Mucosa of descending colon (tissue), 3 donors: ENCODE results near the gene SPACA4. TPM values are rescaled to one million over a fixed set of nuclear protein-coding genes. Genes with fewer than 3 reads are reported as not detected.

Experiments used
- ATAC-seq: fragments of 200-7000 bp; cut with Tn5 transposase; one replicate; pipeline ENCODE4 v1.9.1; 2020; ENCODE audit warnings: mild to moderate bottlenecking, moderate library complexity
- DNase-seq, 3 donors: peaks; one replicate each; pipeline ENCODE4 v3.0.0-alpha.2; 2020
- H3K36me3 ChIP-seq: fragments of 200-600 bp; one replicate; pipeline ENCODE4 v1.8.0; 2021; ENCODE audit warnings: low read depth, mild to moderate bottlenecking
- H3K4me1 ChIP-seq: fragments of 200-600 bp; one replicate; pipeline ENCODE4 v1.8.0; 2021; ENCODE audit warnings: low read depth, mild to moderate bottlenecking
- H3K4me3 ChIP-seq: fragments of 200-600 bp; one replicate; pipeline ENCODE4 v1.8.0; 2021; ENCODE audit warnings: mild to moderate bottlenecking
- H3K9me3 ChIP-seq: fragments of 200-600 bp; one replicate; pipeline ENCODE4 v1.8.0; 2021; ENCODE audit warnings: mild to moderate bottlenecking
- intact Hi-C, 2 donors: fragments of 100-400 bp; cut with DNase I in 1 of 2; cut with micrococcal nuclease in 1 of 2; formaldehyde crosslinking; loops; one replicate each; pipeline versions ENCODE4 v1.11.0 to v1.11.1; 2022; cut with DNase I, micrococcal nuclease
- total RNA-seq, 3 donors: library from RNA; stranded (reverse); fragmentation: NEBNext Ultra II Directional in 2 of 3; extraction: Animal tissue kit (Norgen Biotek cat#: 25700) in 2 of 3; gene quantifications; one replicate each; pipeline versions ENCODE4 v1.2.1 to v1.2.4, GENCODE V29; 2021 to 2023
- TF ChIP-seq, protein P1 (sequence below): fragments of 200-600 bp; IDR thresholded peaks from one replicate; pipeline ENCODE4 v1.8.0; 2022; ENCODE audit warnings: antibody characterized with exemption, mild to moderate bottlenecking
- donor health status: DM: no; HTN: no; CAD: no; lungs with moderate emphysema.
- donor health status: DM: no; HTN: no; CAD: no.
- donor health status: DM: no; HTN: yes; CAD: no.

Gene SPACA4
- total RNA-seq, 3 donors from 2014 or later: not detected

DNA sequence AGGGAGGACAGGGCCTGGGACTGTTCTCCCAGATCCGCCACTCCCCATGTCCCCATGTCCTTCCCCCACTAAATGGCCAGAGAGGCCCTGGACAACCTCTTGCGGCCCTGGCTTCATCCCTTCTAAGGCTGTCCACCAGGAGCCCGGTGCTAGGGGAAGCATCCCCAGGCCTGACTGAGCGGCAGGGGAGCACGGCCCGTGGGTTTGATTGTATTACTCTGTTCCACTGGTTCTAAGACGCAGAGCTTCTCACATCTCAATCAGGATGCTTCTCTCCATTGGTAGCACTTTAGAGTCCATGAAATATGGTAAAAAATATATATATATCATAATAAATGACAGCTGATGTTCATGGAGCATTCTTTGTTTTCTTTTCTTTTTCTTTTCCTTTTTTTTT is 815 bp downstream of the SPACA4 start:
- no peak for DNase-seq
- ATAC-seq: no peak
- Histone ChIP-seq H3K4me3 (no peak overlapping the region), H3K4me1 (peaks cover 18% of the 10 kb centered on the region), H3K9me3 (no peaks in the 10 kb centered on the region), H3K36me3 (no peaks in the 10 kb centered on the region)
- intact Hi-C loops: no loop called here
- TF ChIP-seq, protein P1, sequence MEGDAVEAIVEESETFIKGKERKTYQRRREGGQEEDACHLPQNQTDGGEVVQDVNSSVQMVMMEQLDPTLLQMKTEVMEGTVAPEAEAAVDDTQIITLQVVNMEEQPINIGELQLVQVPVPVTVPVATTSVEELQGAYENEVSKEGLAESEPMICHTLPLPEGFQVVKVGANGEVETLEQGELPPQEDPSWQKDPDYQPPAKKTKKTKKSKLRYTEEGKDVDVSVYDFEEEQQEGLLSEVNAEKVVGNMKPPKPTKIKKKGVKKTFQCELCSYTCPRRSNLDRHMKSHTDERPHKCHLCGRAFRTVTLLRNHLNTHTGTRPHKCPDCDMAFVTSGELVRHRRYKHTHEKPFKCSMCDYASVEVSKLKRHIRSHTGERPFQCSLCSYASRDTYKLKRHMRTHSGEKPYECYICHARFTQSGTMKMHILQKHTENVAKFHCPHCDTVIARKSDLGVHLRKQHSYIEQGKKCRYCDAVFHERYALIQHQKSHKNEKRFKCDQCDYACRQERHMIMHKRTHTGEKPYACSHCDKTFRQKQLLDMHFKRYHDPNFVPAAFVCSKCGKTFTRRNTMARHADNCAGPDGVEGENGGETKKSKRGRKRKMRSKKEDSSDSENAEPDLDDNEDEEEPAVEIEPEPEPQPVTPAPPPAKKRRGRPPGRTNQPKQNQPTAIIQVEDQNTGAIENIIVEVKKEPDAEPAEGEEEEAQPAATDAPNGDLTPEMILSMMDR: no peak

DNA sequence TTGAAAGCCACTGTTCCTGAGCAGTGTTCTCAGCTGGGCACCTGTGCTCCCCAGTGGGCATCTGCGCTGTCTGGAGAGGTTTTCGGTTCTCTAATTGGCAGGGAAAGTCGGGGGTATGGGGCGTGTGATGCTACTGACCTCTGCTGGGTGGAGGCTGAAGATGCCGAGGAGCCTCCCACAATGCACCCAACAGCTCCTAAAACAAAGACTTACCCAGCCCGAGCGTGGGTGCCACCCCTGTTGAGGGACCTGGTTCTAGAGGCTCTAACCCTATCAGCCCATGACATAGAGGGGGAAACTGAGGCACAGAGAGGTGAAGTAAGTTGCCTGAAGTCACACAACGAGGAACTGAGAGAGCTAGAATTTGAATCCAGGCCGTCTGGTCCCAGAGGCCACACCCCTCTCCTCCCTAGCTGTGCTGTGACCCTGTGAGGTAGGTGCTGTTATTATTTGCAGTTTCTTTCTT is 2.3 kb downstream of the SPACA4 start:
- intact Hi-C loops: no loop called here
- DNase-seq (peak in 2 of 3 donors; percentile 63 to 68), ATAC-seq (peak; percentile 62)
- no peaks in the 10 kb centered on the region for H3K36me3 ChIP-seq
- TF ChIP-seq, protein P1: peak; percentile 33
- peaks cover 10% of the 10 kb centered on the region for H3K4me1 ChIP-seq
- no peak overlapping the region for H3K4me3 ChIP-seq
- H3K9me3 ChIP-seq: no peaks in the 10 kb centered on the region

DNA sequence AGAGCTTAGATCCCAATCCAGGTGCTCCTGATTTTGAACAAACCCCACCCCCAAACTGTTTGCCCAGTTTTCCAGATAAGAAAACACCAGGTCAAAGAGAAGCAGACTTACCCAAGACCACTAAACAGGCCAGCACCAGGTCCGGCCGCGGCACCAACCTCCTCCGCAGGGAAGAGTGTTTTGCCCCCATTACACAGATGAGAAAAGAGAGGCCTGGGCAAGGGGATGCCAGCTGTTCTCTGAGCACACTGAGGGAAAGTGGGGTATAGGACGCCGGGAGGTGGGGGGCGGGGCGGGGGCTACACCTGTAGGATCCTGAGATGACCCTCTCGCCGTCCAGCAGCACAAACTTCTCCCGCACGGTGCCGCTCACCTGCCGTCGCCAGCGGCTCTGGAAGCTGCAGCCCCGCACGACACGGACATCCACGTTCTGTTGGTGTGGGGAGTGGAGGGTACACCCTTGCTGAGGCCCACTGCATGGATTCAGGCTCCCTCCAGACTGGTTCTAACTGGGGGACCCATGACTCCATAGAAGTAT is 3.1 kb downstream of the SPACA4 start:
- TF ChIP-seq, protein P1: no peak
- peaks cover 10% of the 10 kb centered on the region for H3K4me1 ChIP-seq
- H3K36me3 ChIP-seq: no peaks in the 10 kb centered on the region
- H3K4me3 ChIP-seq: no peak overlapping the region
- ATAC-seq (no peak), DNase-seq (no peak)
- H3K9me3 ChIP-seq: no peaks in the 10 kb centered on the region
- intact Hi-C loops: no loop called here

DNA sequence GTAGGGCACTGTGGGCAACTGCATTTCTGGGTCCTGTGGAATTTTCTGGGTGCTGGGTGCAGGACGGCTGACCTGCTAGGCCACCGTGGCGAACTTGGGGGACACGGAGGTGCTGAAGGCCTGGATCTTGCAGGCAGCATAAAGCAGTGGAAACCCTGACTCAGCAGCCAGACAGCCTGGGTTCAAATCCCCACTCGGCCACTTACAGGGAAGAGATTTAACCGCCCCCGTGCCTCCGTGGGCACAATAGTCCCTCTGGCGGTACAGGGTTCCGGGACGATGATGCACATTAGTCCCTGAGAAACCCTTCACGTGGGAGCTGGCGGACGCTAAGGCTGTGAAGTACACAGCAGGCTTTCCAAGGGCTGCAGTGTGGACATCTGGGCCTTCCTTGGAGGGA is 5.3 kb downstream of the SPACA4 start:
- TF ChIP-seq, protein P1: no peak
- Histone ChIP-seq H3K4me3 (no peak overlapping the region), H3K9me3 (no peaks in the 10 kb centered on the region), H3K4me1 (peaks cover 24% of the 10 kb centered on the region), H3K36me3 (no peaks in the 10 kb centered on the region)
- DNase-seq (no peak), ATAC-seq (no peak)
- intact Hi-C loops: no loop called here

DNA sequence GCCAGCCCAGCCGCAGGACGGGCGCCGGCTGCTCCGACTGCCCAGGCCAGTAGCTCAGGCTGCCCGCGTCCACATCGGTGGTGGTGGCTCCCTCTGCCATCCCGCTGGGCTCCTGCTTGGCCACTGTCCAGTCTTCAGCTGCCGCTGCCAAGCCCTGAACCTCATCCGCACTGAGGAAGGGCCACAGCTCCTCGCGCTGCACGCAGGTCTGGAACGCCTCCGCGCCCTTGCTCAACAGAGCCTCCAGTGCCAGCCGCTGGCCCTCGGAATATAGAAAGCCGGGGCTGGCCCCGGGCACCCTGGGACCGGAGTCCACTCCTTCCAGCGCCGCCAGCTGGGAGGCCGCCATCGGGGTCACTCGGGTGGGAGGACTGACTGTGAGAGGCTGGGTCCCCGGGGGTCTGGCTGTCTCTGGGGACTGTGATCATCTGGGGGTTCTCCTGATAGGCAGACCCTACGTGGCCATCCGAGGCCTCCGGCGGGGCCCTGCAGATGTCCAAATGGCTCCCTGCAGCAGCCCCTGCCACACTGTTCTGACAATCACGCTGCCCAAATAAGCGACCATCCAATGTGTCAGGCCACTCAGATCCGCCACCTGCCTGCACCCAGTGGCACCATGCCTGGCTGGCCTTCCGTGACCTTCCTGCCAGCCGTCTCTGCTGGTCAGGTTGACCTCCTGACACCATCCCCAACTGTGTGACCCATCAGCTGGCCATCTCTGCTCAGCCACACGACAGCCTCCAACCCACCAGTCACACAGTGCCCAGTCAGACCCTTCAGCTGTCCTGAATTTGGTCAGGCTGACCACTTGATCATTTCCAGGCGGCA is 6.7 kb downstream of the SPACA4 start:
- H3K4me1 ChIP-seq: peaks cover 38% of the 10 kb centered on the region
- H3K4me3 ChIP-seq: peak overlapping the region; percentile 21
- DNase-seq: peak; percentile 71 to 79 (median 78)
- TF ChIP-seq, protein P1: no peak
- no peaks in the 10 kb centered on the region for H3K36me3 ChIP-seq
- no peaks in the 10 kb centered on the region for H3K9me3 ChIP-seq
- intact Hi-C loops: no loop called here
- peak; percentile 46 for ATAC-seq
